Measurements from ENCODE around the gene IDI1. TPM values are rescaled to one million over a fixed set of nuclear protein-coding genes. Genes with fewer than 3 reads are reported as not detected.
A peak's percentile ranks its signal among the peaks of the same experiment; 100 is the strongest.
"Not testable (repeated sequence)": the region's sequence is repeated elsewhere in the genome, so short reads cannot be mapped to it uniquely, and the experiment has no call there.

IDI1 gene
- total and polyA plus RNA-seq, 7 experiments from 2014 or later: 23.4 to 159 (median 34.6) TPM

DNA sequence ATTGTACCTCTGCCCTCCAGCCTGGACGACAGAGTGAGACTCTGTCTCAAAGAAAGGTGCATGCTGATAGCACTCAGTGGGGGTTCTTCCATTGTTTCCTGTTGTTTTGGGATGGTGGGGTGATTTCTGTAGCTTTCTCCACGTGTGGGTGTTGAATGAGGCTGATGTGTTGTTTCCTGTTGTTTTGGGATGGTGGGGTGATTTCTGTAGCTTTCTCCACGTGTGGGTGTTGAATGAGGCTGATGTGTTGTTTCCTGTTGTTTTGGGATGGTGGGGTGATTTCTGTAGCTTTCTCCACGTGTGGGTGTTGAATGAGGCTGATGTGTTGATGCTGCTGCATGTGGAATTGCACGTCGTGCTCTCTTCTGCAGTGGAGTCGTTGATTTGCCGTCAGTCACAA is 39.0 kb downstream of the IDI1 start:
- H3K9me3 ChIP-seq (ENCODE audit: control insufficient read depth in 2 of 3, low read length in 3 of 3); POLR2A ChIA-PET; H3K9me3 Mint-ChIP-seq; H3K4me3 ChIP-seq (ENCODE audit: low read length); intact Hi-C loops (cut with micrococcal nuclease); H3K4me1 ChIP-seq (ENCODE audit: control insufficient read depth in 2 of 2, insufficient read depth in 2 of 2, low read length in 2 of 2); H3K27me3 Mint-ChIP-seq; H3K27ac ChIP-seq (ENCODE audit: low read depth, low read length); CTCF ChIA-PET; H3K27me3 ChIP-seq (ENCODE audit: control insufficient read depth in 2 of 2, insufficient read depth in 2 of 2, low read length in 2 of 2): not testable (repeated sequence)
- Mint-ChIP-seq H3K36me3 (peaks cover 21 to 68% (median 41%) of the 10 kb centered on the region in 5 donors), H3K4me3 (peak overlapping the region in 1 of 10 donors; percentile 16), H3K27ac (peak overlapping the region in 1 of 9 donors; percentile 66), H3K4me1 (peaks cover 0 to 20% (median 0%) of the 10 kb centered on the region in 7 donors)
- ATAC-seq (peak; percentile 60), DNase-seq (peak in 1 of 9 donors; percentile 43)
- peaks cover 14 to 94% (median 40%) of the 10 kb centered on the region in 3 experiments for H3K36me3 ChIP-seq (ENCODE audit: control insufficient read depth in 2 of 3, insufficient read depth in 3 of 3, low read length in 3 of 3)

DNA sequence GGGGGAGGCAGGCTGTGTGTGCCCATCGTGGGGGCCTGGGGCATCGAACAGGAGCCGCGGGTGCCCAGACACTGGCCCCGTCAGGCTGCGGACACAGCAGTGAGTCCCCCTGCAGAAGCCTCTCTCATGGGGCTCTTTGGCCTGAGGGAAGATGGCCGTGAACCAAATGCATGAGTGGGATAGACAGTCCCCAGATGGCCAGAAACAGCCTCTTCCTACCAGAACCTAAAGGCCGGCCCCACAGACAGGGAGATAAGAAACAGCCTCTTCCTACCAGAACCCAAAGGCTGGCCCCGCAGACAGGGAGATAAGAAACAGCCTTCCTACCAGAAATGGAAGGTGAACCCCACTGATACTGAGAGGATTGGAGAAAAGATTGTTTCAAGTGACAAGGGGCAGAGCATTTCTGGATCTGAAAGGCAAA is 39.8 kb downstream of the IDI1 start:
- Histone ChIP-seq H3K36me3 (ENCODE audit: control insufficient read depth in 2 of 3, insufficient read depth in 3 of 3, low read length in 3 of 3) (peaks cover 22 to 94% (median 42%) of the 10 kb centered on the region in 3 experiments), H3K27ac (ENCODE audit: low read depth, low read length) (no peak overlapping the region), H3K9me3 (ENCODE audit: control insufficient read depth in 2 of 3, low read length in 3 of 3) (no peaks in the 10 kb centered on the region), H3K27me3 (ENCODE audit: control insufficient read depth in 2 of 2, insufficient read depth in 2 of 2, low read length in 2 of 2) (no peaks in the 10 kb centered on the region), H3K4me1 (ENCODE audit: control insufficient read depth in 2 of 2, insufficient read depth in 2 of 2, low read length in 2 of 2) (no peaks in the 10 kb centered on the region), H3K4me3 (ENCODE audit: low read length) (no peak overlapping the region)
- ATAC-seq: no peak
- Mint-ChIP-seq H3K4me3 (no peak overlapping the region), H3K9me3 (no peaks in the 10 kb centered on the region), H3K27me3 (no peaks in the 10 kb centered on the region), H3K4me1 (peaks cover 0 to 20% (median 0%) of the 10 kb centered on the region in 7 donors), H3K27ac (peak overlapping the region in 2 of 9 donors; percentile 29 to 45), H3K36me3 (peaks cover 21 to 69% (median 39%) of the 10 kb centered on the region in 5 donors)
- CTCF ChIA-PET: no interaction called here
- intact Hi-C loops (cut with micrococcal nuclease): no loop called here
- POLR2A ChIA-PET: no interaction called here
- no peak for DNase-seq

DNA sequence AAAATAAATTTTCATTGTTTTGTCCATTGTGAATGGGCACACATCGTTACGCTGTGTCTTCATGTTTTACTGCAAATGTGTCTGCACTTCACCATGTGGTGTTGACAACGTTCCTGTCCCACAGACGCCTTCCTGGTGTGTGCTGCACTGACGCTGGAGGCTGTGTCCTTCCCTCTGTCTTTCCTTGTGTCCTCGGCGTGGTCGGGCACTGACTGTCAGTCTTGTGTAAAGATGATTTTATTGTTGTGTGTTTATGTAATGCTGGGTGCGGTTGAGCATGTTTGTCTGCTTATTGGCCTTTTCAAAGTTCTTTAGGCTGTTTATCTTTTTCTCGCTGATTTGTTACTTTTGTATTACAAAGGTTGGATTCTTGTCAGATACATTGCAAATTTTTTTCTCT is 41.3 kb downstream of the IDI1 start:
- H3K36me3 ChIP-seq (ENCODE audit: control insufficient read depth in 2 of 3, insufficient read depth in 3 of 3, low read length in 3 of 3): peaks cover 34 to 99% (median 42%) of the 10 kb centered on the region in 3 experiments
- peaks cover 0 to 4% (median 0%) of the 10 kb centered on the region in 3 experiments for H3K9me3 ChIP-seq (ENCODE audit: control insufficient read depth in 2 of 3, low read length in 3 of 3)
- H3K4me3 ChIP-seq (ENCODE audit: low read length): no peak overlapping the region
- CTCF ChIA-PET: no interaction called here
- Mint-ChIP-seq H3K36me3 (peaks cover 29 to 73% (median 48%) of the 10 kb centered on the region in 5 donors), H3K9me3 (peaks cover 0 to 10% (median 4%) of the 10 kb centered on the region in 11 donors), H3K4me3 (no peak overlapping the region), H3K27ac (peak overlapping the region in 1 of 9 donors; percentile 4), H3K4me1 (peaks cover 0 to 20% (median 4%) of the 10 kb centered on the region in 7 donors), H3K27me3 (no peaks in the 10 kb centered on the region)
- H3K27ac ChIP-seq (ENCODE audit: low read depth, low read length): no peak overlapping the region
- ATAC-seq (no peak), DNase-seq (no peak)
- intact Hi-C loops (cut with micrococcal nuclease): no loop called here
- H3K27me3 ChIP-seq (ENCODE audit: control insufficient read depth in 2 of 2, insufficient read depth in 2 of 2, low read length in 2 of 2): no peaks in the 10 kb centered on the region
- POLR2A ChIA-PET: no interaction called here
- no peaks in the 10 kb centered on the region for H3K4me1 ChIP-seq (ENCODE audit: control insufficient read depth in 2 of 2, insufficient read depth in 2 of 2, low read length in 2 of 2)

- ATAC-seq: no peak
- Histone ChIP-seq H3K36me3 (ENCODE audit: control insufficient read depth in 2 of 3, insufficient read depth in 3 of 3, low read length in 3 of 3) (peaks cover 37 to 99% (median 43%) of the 10 kb centered on the region in 3 experiments), H3K4me3 (ENCODE audit: low read length) (no peak overlapping the region), H3K9me3 (ENCODE audit: control insufficient read depth in 2 of 3, low read length in 3 of 3) (peaks cover 0 to 12% (median 3%) of the 10 kb centered on the region in 3 experiments), H3K27ac (ENCODE audit: low read depth, low read length) (no peak overlapping the region), H3K4me1 (ENCODE audit: control insufficient read depth in 2 of 2, insufficient read depth in 2 of 2, low read length in 2 of 2) (no peaks in the 10 kb centered on the region), H3K27me3 (ENCODE audit: control insufficient read depth in 2 of 2, insufficient read depth in 2 of 2, low read length in 2 of 2) (no peaks in the 10 kb centered on the region)
- Mint-ChIP-seq H3K27ac (no peak overlapping the region), H3K4me3 (no peak overlapping the region), H3K27me3 (no peaks in the 10 kb centered on the region), H3K36me3 (peaks cover 36 to 74% (median 49%) of the 10 kb centered on the region in 5 donors), H3K9me3 (peaks cover 0 to 18% (median 10%) of the 10 kb centered on the region in 11 donors), H3K4me1 (peaks cover 0 to 23% (median 5%) of the 10 kb centered on the region in 7 donors)
- CTCF ChIA-PET: no interaction called here
- intact Hi-C loops (cut with micrococcal nuclease): no loop called here
- DNase-seq: no peak
- POLR2A ChIA-PET: no interaction called here
Observed at GRCh38 chr10:1006573-1006972, 42.3 kb downstream of the IDI1 start.

DNA sequence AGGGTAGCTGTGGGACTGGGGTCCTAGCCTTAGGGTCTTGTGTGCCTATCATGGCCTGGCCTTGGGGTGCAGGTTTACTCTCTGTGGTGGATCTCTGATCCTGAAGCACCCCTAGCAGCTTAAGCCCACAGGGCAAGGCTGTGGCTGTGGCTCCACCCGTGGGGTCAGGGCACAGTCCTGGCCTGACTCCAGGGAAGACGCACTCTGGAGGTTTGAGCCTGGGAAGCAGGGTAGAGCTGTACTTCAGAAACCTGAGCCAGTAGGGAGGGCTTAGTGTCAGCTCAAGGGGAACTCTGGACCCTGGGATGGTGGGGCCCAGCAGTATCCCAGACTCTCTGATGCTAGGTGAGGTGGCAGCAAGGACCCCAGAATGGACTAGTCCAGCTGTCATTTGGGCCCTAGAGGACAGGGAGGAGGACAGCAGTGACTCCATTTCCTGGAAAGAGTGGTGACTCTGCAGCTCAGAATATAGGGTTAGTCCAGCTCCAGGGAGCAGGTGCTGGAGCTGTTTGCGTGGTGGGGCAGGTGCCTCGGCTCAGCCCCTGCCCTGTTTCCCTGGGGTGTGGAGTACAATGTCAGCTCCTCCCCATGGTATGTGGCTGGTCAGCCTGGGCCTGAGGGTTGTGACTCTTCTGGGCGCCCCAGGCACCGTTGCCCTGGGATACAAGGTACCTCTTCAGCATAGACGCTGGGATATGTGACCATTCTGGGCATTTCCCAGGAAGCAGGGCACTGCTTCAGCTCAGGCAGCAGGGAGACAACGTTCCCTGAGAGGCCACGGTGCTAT is 44.8 kb downstream of the IDI1 start:
- Mint-ChIP-seq H3K36me3 (peaks cover 38 to 78% (median 55%) of the 10 kb centered on the region in 5 donors), H3K9me3 (peaks cover 0 to 25% (median 11%) of the 10 kb centered on the region in 11 donors), H3K27ac (no peak overlapping the region), H3K4me3 (no peak overlapping the region), H3K27me3 (no peaks in the 10 kb centered on the region), H3K4me1 (peaks cover 3 to 23% (median 5%) of the 10 kb centered on the region in 7 donors)
- Histone ChIP-seq H3K27me3 (ENCODE audit: control insufficient read depth in 2 of 2, insufficient read depth in 2 of 2, low read length in 2 of 2) (no peaks in the 10 kb centered on the region), H3K4me1 (ENCODE audit: control insufficient read depth in 2 of 2, insufficient read depth in 2 of 2, low read length in 2 of 2) (no peaks in the 10 kb centered on the region), H3K27ac (ENCODE audit: low read depth, low read length) (no peak overlapping the region), H3K36me3 (ENCODE audit: control insufficient read depth in 2 of 3, insufficient read depth in 3 of 3, low read length in 3 of 3) (peaks cover 48 to 99% (median 53%) of the 10 kb centered on the region in 3 experiments), H3K4me3 (ENCODE audit: low read length) (no peak overlapping the region), H3K9me3 (ENCODE audit: control insufficient read depth in 2 of 3, low read length in 3 of 3) (peaks cover 0 to 12% (median 3%) of the 10 kb centered on the region in 3 experiments)
- no peak for ATAC-seq
- no peak for DNase-seq
- CTCF ChIA-PET: no interaction called here
- POLR2A ChIA-PET: interaction anchor here (1.0 to 1.6 kb wide), 2 partner anchors 17 to 42 kb away, joined by 3 read pairs; no protein-coding TSS in a partner anchor
- intact Hi-C loops (cut with micrococcal nuclease): no loop called here

DNA sequence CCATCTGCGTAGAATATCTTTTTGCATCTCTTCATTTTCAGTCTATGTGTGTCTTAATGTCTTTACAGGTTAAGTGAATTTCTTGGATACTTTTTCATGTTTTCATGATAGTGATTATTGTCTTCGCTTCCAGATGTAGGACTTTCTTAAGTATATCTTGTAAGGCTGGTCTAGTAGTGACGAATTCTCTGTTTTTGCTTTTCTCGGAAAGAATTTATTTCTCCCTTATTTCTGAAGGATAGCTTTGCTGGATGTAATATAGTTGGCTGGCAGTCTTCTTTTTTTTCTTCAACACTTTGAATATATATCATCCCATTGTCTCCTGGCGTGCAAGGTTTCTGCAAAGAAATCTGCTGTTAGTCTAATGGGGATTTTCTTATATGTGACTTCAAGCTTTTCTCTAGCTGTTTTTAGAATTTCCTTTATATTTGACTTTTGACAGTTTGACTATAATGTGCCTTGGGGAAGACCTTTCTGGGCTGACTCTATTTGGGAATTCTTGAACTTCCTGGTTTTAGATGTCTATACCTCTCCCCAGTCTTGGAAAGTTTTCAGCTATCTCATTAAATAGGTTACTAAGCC is 46.4 kb downstream of the IDI1 start:
- no peak overlapping the region for H3K27ac Mint-ChIP-seq
- H3K27ac ChIP-seq (ENCODE audit: low read depth, low read length): no peak overlapping the region
- H3K36me3 Mint-ChIP-seq: peaks cover 33 to 75% (median 60%) of the 10 kb centered on the region in 5 donors
- no peak overlapping the region for H3K4me3 Mint-ChIP-seq
- POLR2A ChIA-PET: no interaction called here
- DNase-seq: no peak
- peaks cover 0 to 12% (median 3%) of the 10 kb centered on the region in 3 experiments for H3K9me3 ChIP-seq (ENCODE audit: control insufficient read depth in 2 of 3, low read length in 3 of 3)
- no peaks in the 10 kb centered on the region for H3K27me3 Mint-ChIP-seq
- no peak for ATAC-seq
- peaks cover 57 to 99% (median 58%) of the 10 kb centered on the region in 3 experiments for H3K36me3 ChIP-seq (ENCODE audit: control insufficient read depth in 2 of 3, insufficient read depth in 3 of 3, low read length in 3 of 3)
- intact Hi-C loops (cut with micrococcal nuclease): no loop called here
- CTCF ChIA-PET: no interaction called here
- H3K4me1 Mint-ChIP-seq: peaks cover under 1 to 17% (median 5%) of the 10 kb centered on the region in 7 donors
- H3K4me3 ChIP-seq (ENCODE audit: low read length): no peak overlapping the region
- no peaks in the 10 kb centered on the region for H3K4me1 ChIP-seq (ENCODE audit: control insufficient read depth in 2 of 2, insufficient read depth in 2 of 2, low read length in 2 of 2)
- no peaks in the 10 kb centered on the region for H3K27me3 ChIP-seq (ENCODE audit: control insufficient read depth in 2 of 2, insufficient read depth in 2 of 2, low read length in 2 of 2)
- peaks cover 0 to 25% (median 11%) of the 10 kb centered on the region in 11 donors for H3K9me3 Mint-ChIP-seq

All from naive thymus-derived CD4-positive, alpha-beta T cell (primary cell).